ENCODE results near the gene NRXN3.
"Not testable (repeated sequence)": the region's sequence is repeated elsewhere in the genome, so short reads cannot be mapped to it uniquely, and the experiment has no call there.

The NRXN3 gene

GRCh38 chr14:78498062-78498595 lies 328.0 kb downstream of the NRXN3 start:
- Mint-ChIP-seq H3K4me3 (no peak overlapping the region), H3K4me1 (ENCODE audit: low read depth) (no peaks in the 10 kb centered on the region), H3K27ac (no peak overlapping the region), H3K27me3 (no peaks in the 10 kb centered on the region), H3K36me3 (ENCODE audit: low read depth) (no peaks in the 10 kb centered on the region), H3K9me3 (no peaks in the 10 kb centered on the region)
- intact Hi-C loops (cut with micrococcal nuclease): no loop called here

- intact Hi-C loops (cut with micrococcal nuclease): no loop called here
- no peaks in the 10 kb centered on the region for H3K4me1 Mint-ChIP-seq (ENCODE audit: low read depth)
- H3K9me3 Mint-ChIP-seq: no peaks in the 10 kb centered on the region
- no peak overlapping the region for H3K4me3 Mint-ChIP-seq
- H3K36me3 Mint-ChIP-seq (ENCODE audit: low read depth): no peaks in the 10 kb centered on the region
- H3K27ac Mint-ChIP-seq: no peak overlapping the region
- H3K27me3 Mint-ChIP-seq: no peaks in the 10 kb centered on the region
These were observed 331.7 kb downstream of the NRXN3 start for GRCh38 chr14:78501909-78502308.

DNA sequence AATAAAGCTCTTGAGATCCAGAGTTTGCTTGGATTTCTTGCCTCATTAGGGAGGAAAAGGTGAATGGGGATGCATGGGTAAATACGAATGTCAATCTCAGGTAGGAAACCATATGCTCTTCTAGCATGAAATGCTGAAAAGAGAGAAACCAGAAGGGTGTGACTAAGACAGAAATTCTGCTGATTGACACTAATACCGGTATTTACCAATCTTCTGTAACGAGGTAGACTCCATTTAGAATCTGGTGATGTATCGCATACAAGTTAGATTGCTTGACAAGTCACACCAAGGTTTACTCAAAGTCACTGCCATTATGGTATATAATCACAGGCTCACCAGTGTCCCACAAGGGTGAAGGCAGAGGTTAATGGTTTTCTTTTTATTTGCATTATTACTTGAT lies 337.9 kb downstream of the NRXN3 start:
- no peaks in the 10 kb centered on the region for H3K27me3 Mint-ChIP-seq
- no peaks in the 10 kb centered on the region for H3K4me1 Mint-ChIP-seq (ENCODE audit: low read depth)
- no peak overlapping the region for H3K27ac Mint-ChIP-seq
- intact Hi-C loops (cut with micrococcal nuclease): no loop called here
- H3K4me3 Mint-ChIP-seq: no peak overlapping the region
- H3K9me3 Mint-ChIP-seq: no peaks in the 10 kb centered on the region
- H3K36me3 Mint-ChIP-seq (ENCODE audit: low read depth): no peaks in the 10 kb centered on the region

DNA sequence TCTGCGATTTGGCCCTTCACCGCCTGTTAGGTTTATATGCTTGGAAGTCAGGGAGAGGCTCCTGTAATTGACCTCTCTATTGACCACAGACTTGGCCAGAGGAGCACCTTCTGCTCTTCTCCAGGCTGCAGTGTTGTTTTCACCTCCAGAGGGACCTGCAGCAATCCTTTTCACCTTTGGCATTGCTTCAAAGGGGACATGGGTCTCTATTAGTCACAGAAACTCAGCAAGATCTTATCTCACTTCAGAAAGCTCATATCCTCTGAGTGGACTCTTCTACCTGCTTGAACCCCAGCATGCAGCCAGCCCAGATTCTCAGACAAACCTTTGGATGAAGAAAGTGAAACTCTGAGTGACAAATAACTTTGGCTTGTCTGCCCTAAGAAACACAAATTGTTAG lies 339.3 kb downstream of the NRXN3 start:
- intact Hi-C loops (cut with micrococcal nuclease): no loop called here
- Mint-ChIP-seq H3K4me1 (ENCODE audit: low read depth) (no peaks in the 10 kb centered on the region), H3K27ac (no peak overlapping the region), H3K36me3 (ENCODE audit: low read depth) (no peaks in the 10 kb centered on the region), H3K27me3 (no peaks in the 10 kb centered on the region), H3K4me3 (no peak overlapping the region), H3K9me3 (no peaks in the 10 kb centered on the region)

GRCh38 chr14:78512021-78512420 lies 341.8 kb downstream of the NRXN3 start:
- Mint-ChIP-seq H3K36me3 (ENCODE audit: low read depth) (no peaks in the 10 kb centered on the region), H3K4me3 (no peak overlapping the region)

GRCh38 chr14:78519863-78520262 lies 349.7 kb downstream of the NRXN3 start:
- no peaks in the 10 kb centered on the region for H3K27me3 Mint-ChIP-seq
- H3K4me3 Mint-ChIP-seq: no peak overlapping the region
- no peaks in the 10 kb centered on the region for H3K4me1 Mint-ChIP-seq (ENCODE audit: low read depth)
- intact Hi-C loops (cut with micrococcal nuclease): no loop called here
- no peaks in the 10 kb centered on the region for H3K36me3 Mint-ChIP-seq (ENCODE audit: low read depth)
- no peak overlapping the region for H3K27ac Mint-ChIP-seq
- no peaks in the 10 kb centered on the region for H3K9me3 Mint-ChIP-seq

More at GRCh38 chr14:78512021-78512420, 341.8 kb downstream of the NRXN3 start:
- Mint-ChIP-seq H3K27me3 (no peaks in the 10 kb centered on the region), H3K9me3 (no peaks in the 10 kb centered on the region), H3K4me1 (ENCODE audit: low read depth) (no peaks in the 10 kb centered on the region), H3K27ac (no peak overlapping the region)
- intact Hi-C loops (cut with micrococcal nuclease): no loop called here

DNA sequence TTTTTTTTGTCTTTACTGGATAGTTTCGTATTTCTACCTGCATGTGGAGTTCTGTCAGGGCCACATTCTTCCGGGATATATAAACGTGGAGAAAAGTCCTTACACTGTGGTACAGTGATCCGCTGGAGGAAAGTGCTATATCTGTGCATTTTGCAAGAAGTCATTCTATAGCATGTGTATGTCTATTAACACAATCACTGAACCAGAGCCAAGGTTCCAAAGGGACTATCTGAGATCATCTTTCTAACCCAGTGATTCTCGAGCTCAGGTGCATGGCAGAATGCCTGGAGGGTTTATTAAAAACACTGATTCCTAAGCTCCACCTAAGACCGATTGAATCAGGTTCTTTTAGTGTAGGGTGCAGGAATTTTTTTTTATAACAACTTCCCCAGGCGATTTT lies 354.0 kb downstream of the NRXN3 start:
- intact Hi-C loops (cut with micrococcal nuclease): no loop called here
- Mint-ChIP-seq H3K27ac (no peak overlapping the region), H3K36me3 (ENCODE audit: low read depth) (no peaks in the 10 kb centered on the region), H3K9me3 (no peaks in the 10 kb centered on the region), H3K4me3 (no peak overlapping the region), H3K27me3 (no peaks in the 10 kb centered on the region), H3K4me1 (ENCODE audit: low read depth) (no peaks in the 10 kb centered on the region)

- H3K9me3 Mint-ChIP-seq: no peaks in the 10 kb centered on the region
- H3K27me3 Mint-ChIP-seq: no peaks in the 10 kb centered on the region
- intact Hi-C loops (cut with micrococcal nuclease): no loop called here
- H3K36me3 Mint-ChIP-seq (ENCODE audit: low read depth): no peaks in the 10 kb centered on the region
- no peaks in the 10 kb centered on the region for H3K4me1 Mint-ChIP-seq (ENCODE audit: low read depth)
- H3K4me3 Mint-ChIP-seq: no peak overlapping the region
- H3K27ac Mint-ChIP-seq: no peak overlapping the region
These were observed 354.6 kb downstream of the NRXN3 start for GRCh38 chr14:78524766-78525165.

DNA sequence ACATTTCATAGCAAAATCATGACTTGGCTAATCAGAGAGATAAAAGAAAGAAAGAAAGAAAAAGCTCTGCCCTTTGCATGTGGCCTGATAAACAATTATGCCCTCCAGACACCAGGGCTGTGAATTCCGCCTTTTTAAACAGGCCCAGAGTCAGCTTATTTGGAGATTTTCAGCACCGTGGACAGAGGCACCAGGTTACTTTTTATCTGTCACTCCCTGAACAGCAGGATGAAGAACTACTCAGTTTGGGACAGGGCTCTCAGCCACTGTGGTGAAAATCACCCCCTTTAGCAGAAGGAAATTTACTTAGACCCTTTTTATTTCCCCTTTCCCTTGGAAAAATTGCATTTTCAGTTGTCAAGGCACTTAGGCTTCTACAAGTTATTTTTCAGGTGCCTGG lies 359.9 kb downstream of the NRXN3 start:
- H3K27me3 Mint-ChIP-seq: no peaks in the 10 kb centered on the region
- H3K9me3 Mint-ChIP-seq: no peaks in the 10 kb centered on the region
- H3K36me3 Mint-ChIP-seq (ENCODE audit: low read depth): no peaks in the 10 kb centered on the region
- no peak overlapping the region for H3K27ac Mint-ChIP-seq
- no peak overlapping the region for H3K4me3 Mint-ChIP-seq
- no peaks in the 10 kb centered on the region for H3K4me1 Mint-ChIP-seq (ENCODE audit: low read depth)
- intact Hi-C loops (cut with micrococcal nuclease): no loop called here

- Mint-ChIP-seq H3K4me1 (ENCODE audit: low read depth) (no peaks in the 10 kb centered on the region), H3K4me3 (no peak overlapping the region), H3K27me3 (no peaks in the 10 kb centered on the region), H3K36me3 (ENCODE audit: low read depth) (no peaks in the 10 kb centered on the region), H3K9me3 (no peaks in the 10 kb centered on the region), H3K27ac (no peak overlapping the region)
- intact Hi-C loops (cut with micrococcal nuclease): no loop called here
These were observed 364.0 kb downstream of the NRXN3 start for GRCh38 chr14:78534141-78534540.

DNA sequence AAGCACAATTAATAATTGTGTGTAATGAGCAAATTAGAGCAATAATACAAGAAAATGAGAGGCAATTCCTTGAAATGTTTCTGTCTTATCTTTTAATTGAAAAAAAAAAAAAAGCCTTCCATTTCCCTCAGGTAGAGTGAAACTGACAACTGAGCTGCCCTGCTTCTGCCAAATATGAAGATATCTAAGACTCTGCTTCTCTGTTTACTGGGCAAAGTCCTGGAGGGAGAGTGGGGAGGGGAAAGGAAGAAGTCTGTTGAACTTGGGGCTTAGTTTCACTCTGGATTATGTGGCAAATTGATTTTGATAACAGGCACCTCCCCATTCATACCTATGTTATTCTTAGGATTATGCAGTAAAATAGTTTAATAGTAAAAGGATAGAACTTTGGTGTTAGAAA lies 364.9 kb downstream of the NRXN3 start:
- Mint-ChIP-seq H3K4me1 (ENCODE audit: low read depth) (no peaks in the 10 kb centered on the region), H3K9me3 (no peaks in the 10 kb centered on the region), H3K4me3 (no peak overlapping the region), H3K27ac (no peak overlapping the region), H3K36me3 (ENCODE audit: low read depth) (no peaks in the 10 kb centered on the region), H3K27me3 (no peaks in the 10 kb centered on the region)
- intact Hi-C loops (cut with micrococcal nuclease): no loop called here

DNA sequence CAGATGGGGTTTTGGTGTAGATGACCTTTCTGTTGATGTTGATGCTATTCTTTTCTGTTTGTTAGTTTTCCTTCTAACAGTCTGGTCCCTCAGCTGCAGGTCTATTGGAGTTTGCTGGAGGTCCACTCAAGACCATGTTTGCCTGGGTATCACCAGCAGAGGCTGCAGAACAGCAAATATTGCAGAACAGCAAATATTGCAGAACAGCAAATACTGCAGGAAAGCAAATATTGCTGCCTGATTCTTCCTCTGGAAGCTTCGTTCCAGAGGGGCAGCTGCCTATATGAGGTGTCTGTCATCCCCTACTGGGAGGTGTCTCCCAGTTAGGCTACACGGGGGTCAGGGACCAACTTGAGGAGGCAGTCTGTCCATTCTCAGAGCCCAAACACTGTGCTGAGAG lies 371.6 kb downstream of the NRXN3 start:
- intact Hi-C loops (cut with micrococcal nuclease); H3K27ac Mint-ChIP-seq; H3K36me3 Mint-ChIP-seq (ENCODE audit: low read depth): not testable (repeated sequence)

GRCh38 chr14:78543433-78543832 lies 373.3 kb downstream of the NRXN3 start:
- H3K4me1 Mint-ChIP-seq (ENCODE audit: low read depth): no peaks in the 10 kb centered on the region
- no peaks in the 10 kb centered on the region for H3K27me3 Mint-ChIP-seq
- no peak overlapping the region for H3K4me3 Mint-ChIP-seq
- intact Hi-C loops (cut with micrococcal nuclease): no loop called here
- H3K36me3 Mint-ChIP-seq (ENCODE audit: low read depth): no peaks in the 10 kb centered on the region
- H3K9me3 Mint-ChIP-seq: no peaks in the 10 kb centered on the region
- no peak overlapping the region for H3K27ac Mint-ChIP-seq

More for the DNA sequence above, 371.6 kb downstream of the NRXN3 start:
- not testable (repeated sequence) for H3K4me1 Mint-ChIP-seq (ENCODE audit: low read depth); H3K9me3 Mint-ChIP-seq; H3K4me3 Mint-ChIP-seq; H3K27me3 Mint-ChIP-seq

DNA sequence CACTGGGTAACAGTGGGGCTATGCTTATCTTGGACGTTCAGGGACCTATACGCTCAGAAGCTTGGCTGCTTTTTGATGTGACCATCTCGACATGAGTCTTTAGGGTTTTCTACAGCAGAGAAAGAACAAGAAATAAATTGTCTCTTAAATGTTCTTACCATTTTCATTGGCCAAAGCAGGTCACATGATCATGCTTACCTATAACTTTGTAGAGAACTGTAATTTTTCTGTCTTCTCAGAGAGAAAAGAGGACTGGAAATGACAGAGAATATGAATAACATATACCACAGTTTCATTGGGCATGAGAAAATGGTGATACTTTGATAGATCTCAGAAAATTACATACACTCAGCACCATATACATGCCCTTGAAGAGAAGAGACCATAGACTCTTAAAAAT lies 390.9 kb downstream of the NRXN3 start:
- intact Hi-C loops (cut with micrococcal nuclease): loop anchor here (10.0 kb wide), 1 partner anchor 906 kb away; no protein-coding TSS in a partner anchor
- Mint-ChIP-seq H3K36me3 (ENCODE audit: low read depth) (no peaks in the 10 kb centered on the region), H3K4me1 (ENCODE audit: low read depth) (no peaks in the 10 kb centered on the region), H3K9me3 (no peaks in the 10 kb centered on the region), H3K4me3 (no peak overlapping the region), H3K27ac (no peak overlapping the region), H3K27me3 (no peaks in the 10 kb centered on the region)

DNA sequence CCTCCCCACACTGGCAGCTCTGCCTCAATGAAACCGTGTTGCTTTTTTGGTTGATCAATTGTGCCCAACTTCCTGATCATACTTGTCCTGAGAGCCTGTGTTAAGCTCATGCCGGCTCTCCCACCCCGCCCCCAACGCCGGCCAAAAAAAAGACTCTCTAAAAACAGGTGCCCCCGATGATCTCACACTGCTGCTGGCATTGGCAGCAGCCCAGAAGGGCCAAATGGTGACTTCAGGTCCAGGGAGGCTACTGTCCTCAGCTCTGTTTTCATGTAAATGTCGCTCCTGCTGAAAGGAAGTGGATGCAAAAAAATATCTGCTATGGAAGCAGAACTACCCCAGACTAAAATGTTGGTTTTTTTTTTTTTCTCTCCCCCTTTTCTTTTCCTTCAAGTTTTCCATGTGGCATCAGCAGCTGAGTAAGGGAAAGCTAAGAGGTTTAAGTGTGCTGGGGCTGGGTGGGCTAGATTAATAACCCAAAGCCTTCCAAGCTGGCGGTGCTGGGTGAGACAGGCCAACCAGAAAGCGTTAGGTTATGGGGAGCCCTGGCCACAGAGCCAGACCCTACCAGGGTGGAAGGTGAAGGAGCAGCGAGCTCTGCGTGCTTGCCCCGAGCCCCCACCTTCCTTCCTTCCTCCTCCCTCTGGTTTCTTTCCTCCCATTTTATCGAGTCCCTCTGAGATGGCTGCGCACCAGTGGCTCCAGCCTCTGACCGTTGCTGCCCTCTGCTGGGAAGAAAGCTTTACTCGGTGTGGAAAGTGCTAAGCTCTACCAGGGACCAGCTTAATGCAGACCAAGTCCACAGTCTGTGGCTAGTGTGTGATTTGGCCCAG lies 396.1 kb downstream of the NRXN3 start:
- intact Hi-C loops (cut with micrococcal nuclease): loop anchor here (2.0 to 10.0 kb wide), 2 partner anchors 117 to 911 kb away; no protein-coding TSS in a partner anchor
- H3K27me3 Mint-ChIP-seq: no peaks in the 10 kb centered on the region
- no peak overlapping the region for H3K4me3 Mint-ChIP-seq
- no peak overlapping the region for H3K27ac Mint-ChIP-seq
- H3K4me1 Mint-ChIP-seq (ENCODE audit: low read depth): no peaks in the 10 kb centered on the region
- no peaks in the 10 kb centered on the region for H3K36me3 Mint-ChIP-seq (ENCODE audit: low read depth)
- no peaks in the 10 kb centered on the region for H3K9me3 Mint-ChIP-seq

Data from dendritic cell treated with granulocyte-macrophage colony-stimulating factor and Interleukin-4, amounts not matched to agents 40 ng/mL and 50 ng/mL, for 4 days (primary cell).